Heart left ventricle (tissue), 16 donors: Measurements from ENCODE around the gene IER5. TPM values are rescaled to one million over a fixed set of nuclear protein-coding genes. Genes with fewer than 3 reads are reported as not detected.

Source experiments
- ATAC-seq, 4 donors: fragments of 200-7000 bp; cut with Tn5 transposase; one replicate each; pipeline ENCODE4 v1.9.1; 2020 to 2022; ENCODE audit warnings: moderate library complexity in 4 of 4, mild to moderate bottlenecking in 3 of 4, moderate number of reproducible peaks in 1 of 4
- DNase-seq, 5 donors: peaks; one replicate each; pipeline ENCODE4 v3.0.0-alpha.2; 2020
- H3K27ac ChIP-seq, 12 donors: fragments of 200-600 bp; sonication (generic) in 4 of 12; one replicate each; pipeline versions ENCODE4 v1.5.0 to v1.8.0; 2016 to 2022; ENCODE audit warnings: mild to moderate bottlenecking in 2 of 12
- H3K27me3 ChIP-seq, 9 donors: fragments of 200-600 bp; sonication (generic) in 2 of 9; one replicate each; pipeline versions ENCODE4 v1.5.1 to v1.8.0; 2016 to 2022; ENCODE audit warnings: mild to moderate bottlenecking in 3 of 9
- H3K36me3 ChIP-seq, 9 donors: fragments of 200-600 bp; sonication (generic) in 2 of 9; one replicate each; pipeline versions ENCODE4 v1.5.0 to v1.8.0; 2018 to 2022; ENCODE audit warnings: mild to moderate bottlenecking in 2 of 9
- H3K4me1 ChIP-seq, 12 donors: fragments of 200-600 bp; sonication (generic) in 4 of 12; one replicate each; pipeline versions ENCODE4 v1.5.0 to v1.8.0; 2016 to 2022; ENCODE audit warnings: mild to moderate bottlenecking in 3 of 12
- H3K4me3 ChIP-seq, 12 donors: fragments of 200-600 bp; sonication (generic) in 4 of 12; one replicate each; pipeline versions ENCODE4 v1.5.0 to v1.8.0; 2017 to 2022; ENCODE audit warnings: mild to moderate bottlenecking in 9 of 12, moderate library complexity in 4 of 12
- H3K9me3 ChIP-seq, 12 donors: fragments of 200-600 bp; sonication (generic) in 4 of 12; one replicate each; pipeline versions ENCODE4 v1.5.0 to v1.8.0; 2016 to 2022; ENCODE audit warnings: mild to moderate bottlenecking in 1 of 12
- CTCF ChIP-seq, 12 donors: fragments of 200-600 bp; sonication (generic) in 4 of 12; IDR thresholded peaks; one replicate each; pipeline versions ENCODE4 v1.5.0 to v1.8.0; 2018 to 2022; ENCODE audit warnings: antibody characterized with exemption in 12 of 12, mild to moderate bottlenecking in 5 of 12
- POLR2A ChIP-seq, 2 donors: fragments of 450-650 bp; IDR thresholded peaks; one replicate each; pipeline ENCODE4 v1.6.1; 2017; ENCODE audit warnings: antibody characterized with exemption in 2 of 2, mild to moderate bottlenecking in 2 of 2, moderate library complexity in 2 of 2
- WGBS, 4 donors: extraction: QIAGEN DNeasy Blood & Tissue Kit in 2 of 4; methylation state at CpG; one replicate each; pipeline versions ENCODE4 v1.1.5 to v1.1.7; 2013 to 2018; 5-methylcytosine and 5-hydroxymethylcytosine counted together
- intact Hi-C, 10 donors: fragments of 100-400 bp; cut with DNase I; formaldehyde crosslinking; loops; one replicate each; pipeline versions ENCODE4 v1.11.1 to v1.14.2; 2022
- polyA plus RNA-seq, 2 donors: library from polyadenylated mRNA; stranded (reverse); fragments of 200-250 nt; gene quantifications; one replicate each; pipeline ENCODE4 v1.2.3, GENCODE V29; 2013
- total RNA-seq, 9 donors: library from RNA; depleted of rRNA in 2 of 9; stranded (reverse); fragments of >200 nt in 2 of 9; fragmentation: NEBNext Ultra II Directional in 3 of 9; extraction: Animal tissue kit (Norgen Biotek cat#: 25700) in 3 of 9; gene quantifications; one replicate each; pipeline versions ENCODE4 v1.1.0 to v1.2.4, GENCODE V29; 2016 to 2023
- donor health status: ischemic (EF 13 %, LVEDD 7.1; RV severe dilation, severe dysfunction).
- donor health status: healthy with polysubstance abuse.
- donor health status: DM: no; HTN: yes; CAD: no.
- donor health status: DM: no; HTN: no; CAD: no.
- donor health status: ischemic (EF 25% LVEDD 6.9; RV normal size, moderate dysfunction).
- donor health status: ischemic (EF 25% LVEDD 5.7; RV mildly dilated, moderate dysfunction).
- donor health status: healthy.
- donor health status: DM: yes; HTN: yes; CAD: no.
- donor health status: ischemic (EF 35%, LVEDD 5.7; RV mildly dilated, moderate dysfunction).
- donor health status: nonischemic (EF 11% LVEDD 7.7; RV severe dilation, severe dysfunction).
- donor health status: DM: yes; HTN: yes; CAD: no.
- donor health status: PGD.
- donor health status: ischemic (EF 29% LVEDD 5.4; RV normal size, mild dysfunction).
- donor health status: nonischemic (EF 23%, LVEDD 6.1; RV moderate dilation, normal function).

The IER5 gene
- total and polyA plus RNA-seq, 11 donors, result 12.8 to 23.4 (median 18.5) TPM

- Histone ChIP-seq H3K4me1 (peaks cover 0 to 69% (median 36%) of the 10 kb centered on the region in 12 donors), H3K27me3 (no peaks in the 10 kb centered on the region), H3K9me3 (no peaks in the 10 kb centered on the region), H3K36me3 (no peaks in the 10 kb centered on the region), H3K27ac (peak overlapping the region in 9 of 12 donors; percentile 6 to 88 (median 50)), H3K4me3 (no peak overlapping the region)
- intact Hi-C loops, result no loop called here
- WGBS, 4 donors, result 69 to 79% (median 74%) methylated on average over 12 of the region's 12 CpGs
- no peak for DNase-seq
- TF ChIP-seq POLR2A (IDR thresholded peaks at IDR 0.05) (no peak), CTCF (IDR thresholded peaks at IDR 0.05) (no peak)
- peak; percentile 17 to 58 (median 46) for ATAC-seq
These were observed 47.6 kb downstream of the IER5 start for GRCh38 chr1:181135815-181136737.

- intact Hi-C loops, result no loop called here
- ATAC-seq, result no peak
- peaks cover 0 to 69% (median 38%) of the 10 kb centered on the region in 12 donors for H3K4me1 ChIP-seq
- DNase-seq, result no peak
- no peak overlapping the region for H3K27ac ChIP-seq
- no peak overlapping the region for H3K4me3 ChIP-seq
- H3K36me3 ChIP-seq, result no peaks in the 10 kb centered on the region
- no peak for TF ChIP-seq POLR2A (IDR thresholded peaks at IDR 0.05)
- TF ChIP-seq CTCF (IDR thresholded peaks at IDR 0.05), result no peak
- WGBS, 4 donors, result 93 to 96% (median 93%) methylated on average over 7 to 8 of the region's 8 CpGs
- H3K27me3 ChIP-seq, result no peaks in the 10 kb centered on the region
- no peaks in the 10 kb centered on the region for H3K9me3 ChIP-seq
These were observed 48.2 kb downstream of the IER5 start for GRCh38 chr1:181136738-181137122.

- Histone ChIP-seq H3K4me1 (peaks cover 0 to 72% (median 43%) of the 10 kb centered on the region in 12 donors), H3K9me3 (no peaks in the 10 kb centered on the region), H3K27ac (no peak overlapping the region), H3K27me3 (no peaks in the 10 kb centered on the region), H3K4me3 (no peak overlapping the region), H3K36me3 (no peaks in the 10 kb centered on the region)
- TF ChIP-seq CTCF (IDR thresholded peaks at IDR 0.05), result no peak
- no peak for TF ChIP-seq POLR2A (IDR thresholded peaks at IDR 0.05)
- intact Hi-C loops, result no loop called here
- WGBS, 4 donors, result 94 to 98% (median 96%) methylated on average over 12 of the region's 12 CpGs
- DNase-seq, result no peak
- ATAC-seq, result no peak
These were observed 48.8 kb downstream of the IER5 start for GRCh38 chr1:181137217-181137743.

GRCh38 chr1:181139631-181140061 lies 51.1 kb downstream of the IER5 start:
- intact Hi-C loops, result loop anchor here in 7 of 10 donors (1.0 to 5.0 kb wide), 9 partner anchors 25 to 257 kb away; partner anchors contain the start of gene IER5 (in 2 of the 7)
- TF ChIP-seq POLR2A (IDR thresholded peaks at IDR 0.05) (no peak), CTCF (IDR thresholded peaks at IDR 0.05) (no peak)
- H3K36me3 ChIP-seq, result no peaks in the 10 kb centered on the region
- no peaks in the 10 kb centered on the region for H3K9me3 ChIP-seq
- DNase-seq (no peak), ATAC-seq (peak in 3 of 4 donors; percentile 5 to 38 (median 6))
- WGBS, 4 donors, result 38 to 63% (median 51%) methylated on average over 3 to 5 of the region's 5 CpGs
- peaks cover 0 to 65% (median 42%) of the 10 kb centered on the region in 12 donors for H3K4me1 ChIP-seq
- no peak overlapping the region for H3K4me3 ChIP-seq
- H3K27me3 ChIP-seq, result no peaks in the 10 kb centered on the region
- no peak overlapping the region for H3K27ac ChIP-seq
